ENCODE measurements around the gene CST1.
"Not testable (repeated sequence)": the region's sequence is repeated elsewhere in the genome, so short reads cannot be mapped to it uniquely, and the experiment has no call there.

DNA sequence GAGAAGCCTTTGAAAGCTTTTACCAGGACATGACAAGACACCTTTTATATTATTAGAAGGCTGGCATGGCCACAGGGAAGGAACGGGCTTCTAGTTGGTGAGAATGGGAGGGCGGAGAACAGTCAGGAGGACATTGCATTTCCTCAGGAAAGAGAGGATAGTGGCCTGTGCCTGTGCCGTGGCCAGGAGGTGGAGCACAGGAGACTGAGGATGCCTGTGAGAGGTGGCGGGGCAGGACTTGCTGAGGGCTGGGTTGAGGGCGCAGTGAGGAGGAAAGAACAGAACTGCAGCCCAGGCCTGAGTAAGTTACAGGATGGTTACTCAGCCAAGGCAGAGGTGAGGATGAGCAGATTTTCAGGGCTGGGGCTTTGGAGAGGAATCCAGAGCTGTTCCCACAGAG, 27.9 kb downstream of the CST1 start:
- TF ChIP-seq, protein P1, sequence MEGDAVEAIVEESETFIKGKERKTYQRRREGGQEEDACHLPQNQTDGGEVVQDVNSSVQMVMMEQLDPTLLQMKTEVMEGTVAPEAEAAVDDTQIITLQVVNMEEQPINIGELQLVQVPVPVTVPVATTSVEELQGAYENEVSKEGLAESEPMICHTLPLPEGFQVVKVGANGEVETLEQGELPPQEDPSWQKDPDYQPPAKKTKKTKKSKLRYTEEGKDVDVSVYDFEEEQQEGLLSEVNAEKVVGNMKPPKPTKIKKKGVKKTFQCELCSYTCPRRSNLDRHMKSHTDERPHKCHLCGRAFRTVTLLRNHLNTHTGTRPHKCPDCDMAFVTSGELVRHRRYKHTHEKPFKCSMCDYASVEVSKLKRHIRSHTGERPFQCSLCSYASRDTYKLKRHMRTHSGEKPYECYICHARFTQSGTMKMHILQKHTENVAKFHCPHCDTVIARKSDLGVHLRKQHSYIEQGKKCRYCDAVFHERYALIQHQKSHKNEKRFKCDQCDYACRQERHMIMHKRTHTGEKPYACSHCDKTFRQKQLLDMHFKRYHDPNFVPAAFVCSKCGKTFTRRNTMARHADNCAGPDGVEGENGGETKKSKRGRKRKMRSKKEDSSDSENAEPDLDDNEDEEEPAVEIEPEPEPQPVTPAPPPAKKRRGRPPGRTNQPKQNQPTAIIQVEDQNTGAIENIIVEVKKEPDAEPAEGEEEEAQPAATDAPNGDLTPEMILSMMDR (IDR thresholded peaks at IDR 0.05): not testable (repeated sequence)
- not testable (repeated sequence) for TF ChIP-seq POLR2A (IDR thresholded peaks at IDR 0.05)
